A549 (cell line): ENCODE results near the gene GLE1. TPM values are rescaled to one million over a fixed set of nuclear protein-coding genes. Genes with fewer than 3 reads are reported as not detected.

ENCODE experiments used
- ATAC-seq, 2 experiments: fragments of 200-7000 bp in 1 of 2; fragments of >200 bp in 1 of 2; cut with Nextera tagmentation in 1 of 2; cut with Tn5 transposase in 1 of 2; 3 replicates each; pipeline versions ENCODE4 v1.8.0 to v1.9.1; 2018 to 2020; ENCODE audit warnings: mild to moderate bottlenecking in 1 of 2, moderate library complexity in 1 of 2
- CTCF ChIA-PET: fragments of 300-600 bp; sonication (Branson Sonifier 250); formaldehyde crosslinking; extraction: SDS; loops from one replicate; lab custom pipeline; 2021; ENCODE audit warnings: antibody characterized with exemption, inconsistent platforms; lab: Yijun Ruan, JAX
- POLR2A ChIA-PET: fragments of 350-600 bp; formaldehyde crosslinking; extraction: SDS; loops from one replicate; lab custom pipeline; 2021; ENCODE audit warnings: antibody characterized with exemption, inconsistent platforms; lab: Yijun Ruan, JAX
- DNase-seq, 2 experiments: peaks; one replicate each; pipeline versions ENCODE4 v3.0.0 to v3.0.0-alpha.2; 2011 to 2016; ENCODE audit warnings: low read depth in 1 of 2, low spot score in 1 of 2
- FAIRE-seq: peaks from 2 replicates; lab custom pipeline; 2011; peaks lifted over from hg19 to GRCh38; lab: Jason Lieb, UNC
- H3K27ac ChIP-seq, 2 experiments: fragments of >200 bp; sonication (Bioruptor Twin); formaldehyde crosslinking; 3 replicates each; pipeline ENCODE4 v1.5.1; 2016 to 2017
- H3K4me1 ChIP-seq: fragments of >200 bp; sonication (Bioruptor Twin); formaldehyde crosslinking; 3 replicates; pipeline ENCODE4 v1.6.1; 2016
- H3K4me2 ChIP-seq: fragments of >200 bp; sonication (Bioruptor Twin); formaldehyde crosslinking; 3 replicates; pipeline ENCODE4 v1.6.1; 2016
- H3K4me3 ChIP-seq: fragments of >200 bp; sonication (Bioruptor Twin); formaldehyde crosslinking; 3 replicates; pipeline ENCODE4 v1.5.1; 2016
- H3K9me3 ChIP-seq: fragments of >200 bp; sonication (Bioruptor Twin); formaldehyde crosslinking; 3 replicates; pipeline ENCODE4 v1.6.1; 2016
- CBX2 ChIP-seq: fragments of 200-600 bp; sonication (generic); IDR thresholded peaks from 2 replicates; pipeline ENCODE4 v1.6.1; 2016; ENCODE audit warnings: low read depth, mild to moderate bottlenecking, borderline replicate concordance
- CEBPB ChIP-seq, 2 experiments: fragments of >200 bp in 1 of 2; sonication (Bioruptor Twin) in 1 of 2; formaldehyde crosslinking in 1 of 2; IDR thresholded peaks; 2 replicates each; pipeline ENCODE4 v1.6.1; 2012 to 2016
- CHD4 ChIP-seq: fragments of 200-600 bp; sonication (generic); IDR thresholded peaks from 2 replicates; pipeline ENCODE4 v1.6.1; 2016; ENCODE audit warnings: antibody characterized with exemption, mild to moderate bottlenecking, borderline replicate concordance
- EHF ChIP-seq: fragments of 250-450 bp; sonication (Bioruptor Pico); IDR thresholded peaks from 2 replicates; pipeline ENCODE4 v1.5.0; 2020; ENCODE audit warnings: mild to moderate bottlenecking
- FOSB ChIP-seq: fragments of 250-450 bp; sonication (Bioruptor Pico); IDR thresholded peaks from 2 replicates; pipeline ENCODE4 v1.5.0; 2020; ENCODE audit warnings: mild to moderate bottlenecking, moderate library complexity
- HOXB13 ChIP-seq: fragments of 250-450 bp; sonication (Bioruptor Pico); IDR thresholded peaks from 2 replicates; pipeline ENCODE4 v1.5.0; 2020; ENCODE audit warnings: low read depth, mild to moderate bottlenecking, moderate library complexity
- JUN ChIP-seq, 2 experiments: fragments of >200 bp; sonication (Bioruptor Twin); formaldehyde crosslinking; IDR thresholded peaks; 2 replicates in 1 of 2; 3 replicates in 1 of 2; pipeline ENCODE4 v1.6.1; 2016 to 2017
- JUNB ChIP-seq: fragments of >200 bp; sonication (Bioruptor Twin); formaldehyde crosslinking; IDR thresholded peaks from 2 replicates; pipeline ENCODE4 v1.6.1; 2016
- KDM1A ChIP-seq: fragments of 200-600 bp; sonication (generic); IDR thresholded peaks from 2 replicates; pipeline ENCODE4 v1.6.1; 2016; ENCODE audit warnings: low read depth, mild to moderate bottlenecking
- KDM5A ChIP-seq: fragments of 200-600 bp; sonication (generic); IDR thresholded peaks from 2 replicates; pipeline ENCODE4 v1.6.1; 2016; ENCODE audit warnings: antibody characterized with exemption, mild to moderate bottlenecking
- MAFK ChIP-seq: fragments of 450-650 bp; IDR thresholded peaks from 2 replicates; pipeline ENCODE4 v1.6.1; 2014; ENCODE audit not compliant: partially characterized antibody
- MYC ChIP-seq: IDR thresholded peaks from 2 replicates; pipeline ENCODE4 v1.6.1; 2012; ENCODE audit warnings: mild to moderate bottlenecking, inconsistent platforms, low read length, improper control_type of control experiment, borderline replicate concordance
- NFE2L2 ChIP-seq: fragments of 150-350 bp; conservative IDR thresholded peaks from 2 replicates; pipeline ENCODE4 v1.6.1; 2014; ENCODE audit warnings: low read length
- NR3C1 ChIP-seq: fragments of >200 bp; sonication (Bioruptor Twin); formaldehyde crosslinking; IDR thresholded peaks from 3 replicates; pipeline ENCODE4 v1.6.1; 2017
- RAD21 ChIP-seq, 2 experiments: fragments of >200 bp in 1 of 2; sonication (Bioruptor Twin) in 1 of 2; formaldehyde crosslinking in 1 of 2; IDR thresholded peaks in 1 of 2; conservative IDR thresholded peaks in 1 of 2; 2 replicates in 1 of 2; 3 replicates in 1 of 2; pipeline ENCODE4 v1.6.1; 2012 to 2018; ENCODE audit warnings: inconsistent platforms in 1 of 2
- RCOR1 ChIP-seq: fragments of 150-350 bp; IDR thresholded peaks from 2 replicates; pipeline ENCODE4 v1.6.1; 2014; ENCODE audit warnings: antibody characterized with exemption, low read length, low read depth
- RNF2 ChIP-seq: fragments of 200-600 bp; sonication (generic); IDR thresholded peaks from 2 replicates; pipeline ENCODE4 v1.6.1; 2016; ENCODE audit warnings: low read depth, mild to moderate bottlenecking, antibody characterized with exemption, moderate library complexity, borderline replicate concordance
- TFCP2L1 ChIP-seq: fragments of 250-450 bp; sonication (Bioruptor Pico); IDR thresholded peaks from 2 replicates; pipeline ENCODE4 v1.5.0; 2021; ENCODE audit warnings: mild to moderate bottlenecking
- TP53 ChIP-seq: fragments of 250-450 bp; sonication (Bioruptor Pico); IDR thresholded peaks from 2 replicates; pipeline ENCODE4 v1.5.0; 2021; ENCODE audit warnings: mild to moderate bottlenecking, moderate library complexity
- ZC3H11A ChIP-seq: fragments of 450-650 bp; IDR thresholded peaks from 2 replicates; pipeline ENCODE4 v1.6.1; 2014; ENCODE audit warnings: antibody characterized with exemption, mild to moderate bottlenecking
- ZNF302 ChIP-seq: fragments of 250-450 bp; sonication (Bioruptor Pico); IDR thresholded peaks from 2 replicates; pipeline ENCODE4 v1.9.0; 2021; ENCODE audit warnings: inconsistent platforms, mild to moderate bottlenecking, moderate library complexity
- ZSCAN20 ChIP-seq: fragments of 250-450 bp; sonication (Bioruptor Pico); IDR thresholded peaks from 2 replicates; pipeline ENCODE4 v1.8.0; 2022; ENCODE audit warnings: mild to moderate bottlenecking, moderate library complexity
- WGBS: methylation state at CpG from one replicate; pipeline ENCODE4 v1.1.6; 2017; ENCODE audit errors: missing lambda C conversion rate; 5-methylcytosine and 5-hydroxymethylcytosine counted together
- polyA plus RNA-seq, 4 experiments: library from polyadenylated mRNA; depleted of rRNA in 3 of 4; stranded (reverse); fragments of >200 nt; fragmentation: RNase III in 1 of 4; extraction: RNeasy Plus Mini Kit Qiagen cat#74134 plus additional on column Dnase treatment in 1 of 4; gene quantifications; 2 replicates in 3 of 4; 3 replicates in 1 of 4; pipeline ENCODE4 v1.2.3, GENCODE V29; 2011 to 2017
- TF ChIP-seq, protein P1 (sequence below): IDR thresholded peaks from 2 replicates; pipeline ENCODE4 v1.6.1; 2012
- TF ChIP-seq, protein P2 (sequence below): fragments of 250-450 bp; sonication (Bioruptor Pico); IDR thresholded peaks from 2 replicates; pipeline ENCODE4 v1.5.0; 2020; ENCODE audit warnings: low read depth, mild to moderate bottlenecking, moderate library complexity
- TF ChIP-seq, protein P3 (sequence below): fragments of 200-600 bp; sonication (generic); IDR thresholded peaks from 2 replicates; pipeline ENCODE4 v1.6.1; 2016; ENCODE audit warnings: antibody characterized with exemption, mild to moderate bottlenecking, moderate library complexity
- TF ChIP-seq, protein P4 (sequence below): fragments of 450-650 bp; IDR thresholded peaks from 2 replicates; pipeline ENCODE4 v1.6.1; 2014; ENCODE audit warnings: antibody characterized with exemption
- TF ChIP-seq, protein P5 (sequence below): fragments of >200 bp; sonication (Bioruptor Twin); formaldehyde crosslinking; IDR thresholded peaks from 2 replicates; pipeline ENCODE4 v1.6.1; 2016

Gene GLE1
- polyA plus RNA-seq, 2 of the 4 experiments (the other 2 are of a cell fraction): 31.5 to 49.2 TPM

DNA sequence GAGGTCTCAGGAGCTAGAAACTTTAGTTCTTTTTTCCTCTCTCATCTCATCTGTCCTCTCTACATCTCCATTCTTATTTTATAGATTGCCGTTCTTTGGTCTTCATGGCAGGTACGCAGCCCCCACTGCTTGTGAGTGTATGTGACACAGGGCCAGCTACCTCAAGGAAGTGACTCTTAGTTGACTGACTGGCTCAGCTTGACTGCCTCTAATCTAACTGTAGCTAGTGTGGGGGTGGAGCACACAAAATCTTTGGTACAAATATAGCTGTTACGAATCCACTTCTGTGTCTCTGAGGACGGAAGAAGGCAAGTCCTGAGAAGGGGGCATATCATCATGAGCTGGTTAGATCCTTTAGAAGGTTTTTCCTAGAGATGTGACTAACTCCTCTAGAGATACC is 28.1 kb downstream of the GLE1 start:
- POLR2A ChIA-PET: interaction anchor here (0.7 kb wide), 1 partner anchor 19 kb away, joined by 3 read pairs; no protein-coding TSS in a partner anchor
- FAIRE-seq: no peak
- WGBS: 93% methylated on average over 4 of the region's 4 CpGs

DNA sequence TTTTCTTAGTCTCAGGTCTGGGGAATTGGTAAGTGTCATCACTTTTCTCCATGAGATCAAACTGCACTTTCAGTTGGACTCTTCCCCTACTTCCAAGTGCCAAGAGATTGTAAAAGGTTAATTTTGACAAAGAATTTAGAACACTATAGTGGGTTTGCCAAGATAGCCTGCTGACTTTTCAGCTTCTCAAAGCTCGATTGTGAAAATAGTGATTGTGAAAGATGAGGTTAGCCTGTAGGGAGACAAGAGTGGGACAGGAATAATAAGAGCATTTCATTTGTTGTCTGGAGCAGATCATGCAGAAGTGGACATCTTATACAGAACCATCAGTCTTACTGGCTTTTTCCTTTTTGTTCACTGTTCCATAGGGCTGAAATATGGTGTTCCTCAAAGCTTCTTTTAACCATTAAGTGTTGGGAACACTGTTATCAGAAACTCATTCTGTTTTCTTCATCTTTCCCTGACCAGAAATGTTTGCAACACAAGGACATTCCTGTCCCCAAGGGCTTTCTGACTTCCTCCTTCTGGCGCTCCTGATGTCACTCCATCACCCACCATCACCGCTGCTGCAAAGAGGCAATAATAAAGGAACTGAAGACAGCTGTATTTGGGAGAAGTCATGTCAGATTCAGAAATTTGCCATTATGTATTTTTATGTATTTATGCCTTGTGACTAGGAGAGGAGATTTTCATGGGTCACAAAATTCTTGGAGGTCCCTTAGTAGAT is 36.3 kb downstream of the GLE1 start:
- POLR2A ChIA-PET: interaction anchor here (2.7 kb wide), 1 partner anchor 12 kb away, joined by 12 read pairs; the partner anchor contains the start of gene SPTAN1
- H3K4me2 ChIP-seq: no peak overlapping the region
- WGBS: 89% methylated on average over 3 of the region's 3 CpGs
- no peak overlapping the region for H3K27ac ChIP-seq
- H3K4me1 ChIP-seq: no peaks in the 10 kb centered on the region
- no peak overlapping the region for H3K4me3 ChIP-seq
- FAIRE-seq: no peak
- CTCF ChIA-PET: interaction anchor here (1.1 to 1.9 kb wide), 4 partner anchors 10 to 120 kb away, joined by 4 to 8 read pairs (median 4); partner anchors contain the start of genes CERCAM and SPTAN1
- DNase-seq: no peak
- TF ChIP-seq ZNF302 (CRISPR knock-in tag) (no peak), NR3C1 (no peak), RAD21 (conservative IDR thresholded peaks at IDR 0.05 in 1 of 2, IDR thresholded peaks at IDR 0.05 in 1 of 2) (no peak), CEBPB (IDR thresholded peaks at IDR 0.05) (no peak), MAFK (no peak), RNF2 (no peak), KDM1A (no peak), RCOR1 (no peak), HOXB13 (CRISPR knock-in tag) (no peak), FOSB (CRISPR knock-in tag) (no peak), NFE2L2 (no peak), CBX2 (no peak), TFCP2L1 (no peak), KDM5A (no peak), JUN (IDR thresholded peaks at IDR 0.05) (no peak), ZSCAN20 (CRISPR knock-in tag) (no peak)
- TF ChIP-seq, protein P1, sequence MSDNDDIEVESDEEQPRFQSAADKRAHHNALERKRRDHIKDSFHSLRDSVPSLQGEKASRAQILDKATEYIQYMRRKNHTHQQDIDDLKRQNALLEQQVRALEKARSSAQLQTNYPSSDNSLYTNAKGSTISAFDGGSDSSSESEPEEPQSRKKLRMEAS: no peak
- TF ChIP-seq, protein P2, sequence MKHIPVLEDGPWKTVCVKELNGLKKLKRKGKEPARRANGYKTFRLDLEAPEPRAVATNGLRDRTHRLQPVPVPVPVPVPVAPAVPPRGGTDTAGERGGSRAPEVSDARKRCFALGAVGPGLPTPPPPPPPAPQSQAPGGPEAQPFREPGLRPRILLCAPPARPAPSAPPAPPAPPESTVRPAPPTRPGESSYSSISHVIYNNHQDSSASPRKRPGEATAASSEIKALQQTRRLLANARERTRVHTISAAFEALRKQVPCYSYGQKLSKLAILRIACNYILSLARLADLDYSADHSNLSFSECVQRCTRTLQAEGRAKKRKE (CRISPR knock-in tag): no peak
- ATAC-seq: no peak
- no peaks in the 10 kb centered on the region for H3K9me3 ChIP-seq

More for the DNA sequence above, 28.1 kb downstream of the GLE1 start:
- no peak for DNase-seq
- CTCF ChIA-PET: interaction anchor here (0.6 to 1.7 kb wide), 5 partner anchors 12 to 279 kb away, joined by 3 to 4 read pairs (median 3); no protein-coding TSS in a partner anchor
- H3K27ac ChIP-seq: no peak overlapping the region
- no peaks in the 10 kb centered on the region for H3K9me3 ChIP-seq
- H3K4me2 ChIP-seq: no peak overlapping the region
- ATAC-seq: no peak
- TF ChIP-seq ZNF302 (CRISPR knock-in tag): no peak
- TF ChIP-seq, protein P3, sequence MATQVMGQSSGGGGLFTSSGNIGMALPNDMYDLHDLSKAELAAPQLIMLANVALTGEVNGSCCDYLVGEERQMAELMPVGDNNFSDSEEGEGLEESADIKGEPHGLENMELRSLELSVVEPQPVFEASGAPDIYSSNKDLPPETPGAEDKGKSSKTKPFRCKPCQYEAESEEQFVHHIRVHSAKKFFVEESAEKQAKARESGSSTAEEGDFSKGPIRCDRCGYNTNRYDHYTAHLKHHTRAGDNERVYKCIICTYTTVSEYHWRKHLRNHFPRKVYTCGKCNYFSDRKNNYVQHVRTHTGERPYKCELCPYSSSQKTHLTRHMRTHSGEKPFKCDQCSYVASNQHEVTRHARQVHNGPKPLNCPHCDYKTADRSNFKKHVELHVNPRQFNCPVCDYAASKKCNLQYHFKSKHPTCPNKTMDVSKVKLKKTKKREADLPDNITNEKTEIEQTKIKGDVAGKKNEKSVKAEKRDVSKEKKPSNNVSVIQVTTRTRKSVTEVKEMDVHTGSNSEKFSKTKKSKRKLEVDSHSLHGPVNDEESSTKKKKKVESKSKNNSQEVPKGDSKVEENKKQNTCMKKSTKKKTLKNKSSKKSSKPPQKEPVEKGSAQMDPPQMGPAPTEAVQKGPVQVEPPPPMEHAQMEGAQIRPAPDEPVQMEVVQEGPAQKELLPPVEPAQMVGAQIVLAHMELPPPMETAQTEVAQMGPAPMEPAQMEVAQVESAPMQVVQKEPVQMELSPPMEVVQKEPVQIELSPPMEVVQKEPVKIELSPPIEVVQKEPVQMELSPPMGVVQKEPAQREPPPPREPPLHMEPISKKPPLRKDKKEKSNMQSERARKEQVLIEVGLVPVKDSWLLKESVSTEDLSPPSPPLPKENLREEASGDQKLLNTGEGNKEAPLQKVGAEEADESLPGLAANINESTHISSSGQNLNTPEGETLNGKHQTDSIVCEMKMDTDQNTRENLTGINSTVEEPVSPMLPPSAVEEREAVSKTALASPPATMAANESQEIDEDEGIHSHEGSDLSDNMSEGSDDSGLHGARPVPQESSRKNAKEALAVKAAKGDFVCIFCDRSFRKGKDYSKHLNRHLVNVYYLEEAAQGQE: no peak
- no peak for TF ChIP-seq JUNB
- no peak for TF ChIP-seq CHD4
- TF ChIP-seq MYC: no peak
- TF ChIP-seq, protein P4, sequence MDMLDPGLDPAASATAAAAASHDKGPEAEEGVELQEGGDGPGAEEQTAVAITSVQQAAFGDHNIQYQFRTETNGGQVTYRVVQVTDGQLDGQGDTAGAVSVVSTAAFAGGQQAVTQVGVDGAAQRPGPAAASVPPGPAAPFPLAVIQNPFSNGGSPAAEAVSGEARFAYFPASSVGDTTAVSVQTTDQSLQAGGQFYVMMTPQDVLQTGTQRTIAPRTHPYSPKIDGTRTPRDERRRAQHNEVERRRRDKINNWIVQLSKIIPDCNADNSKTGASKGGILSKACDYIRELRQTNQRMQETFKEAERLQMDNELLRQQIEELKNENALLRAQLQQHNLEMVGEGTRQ: no peak
- no peak for TF ChIP-seq KDM1A
- TF ChIP-seq EHF: no peak
- TF ChIP-seq, protein P5, sequence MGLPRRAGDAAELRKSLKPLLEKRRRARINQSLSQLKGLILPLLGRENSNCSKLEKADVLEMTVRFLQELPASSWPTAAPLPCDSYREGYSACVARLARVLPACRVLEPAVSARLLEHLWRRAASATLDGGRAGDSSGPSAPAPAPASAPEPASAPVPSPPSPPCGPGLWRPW: no peak
- no peak for TF ChIP-seq RCOR1
- no peak for TF ChIP-seq CBX2
- TF ChIP-seq TP53 (CRISPR knock-in tag): no peak
- TF ChIP-seq ZC3H11A: no peak
- no peak for TF ChIP-seq JUN (IDR thresholded peaks at IDR 0.05)
- H3K4me1 ChIP-seq: no peaks in the 10 kb centered on the region
- no peak overlapping the region for H3K4me3 ChIP-seq
